ENCODE measurements around the gene TRAM2.

The TRAM2 gene

DNA sequence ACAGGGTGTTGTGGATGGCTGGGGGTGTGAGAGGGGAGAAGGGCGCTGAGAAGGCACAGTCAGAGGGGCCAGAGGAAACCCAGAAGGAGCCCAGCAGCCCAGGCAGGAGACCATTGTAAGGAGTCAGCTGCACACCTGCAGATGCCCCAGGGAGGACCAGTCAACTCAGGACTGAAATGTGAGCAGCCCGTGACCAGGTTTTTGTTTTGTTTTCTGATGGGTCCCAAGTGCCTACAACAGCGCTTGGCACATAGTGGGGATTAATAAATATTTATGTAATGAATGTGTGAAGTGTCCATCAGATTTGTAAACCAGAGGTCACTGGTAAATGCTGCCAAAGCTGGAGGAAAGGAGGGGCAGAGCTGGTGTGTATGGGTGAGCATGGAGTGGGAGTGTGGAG lies 30.2 kb downstream of the TRAM2 start:
- no peaks in the 10 kb centered on the region for H3K36me3 ChIP-seq (ENCODE audit: control insufficient read depth, insufficient read depth, low read length)
- H3K4me3 ChIP-seq (ENCODE audit: low read length) = no peak overlapping the region
- no peak overlapping the region for H3K27ac ChIP-seq (ENCODE audit: low read length)
- WGBS (ENCODE audit: insufficient coverage, insufficient read length) = no CpG with 5 or more reads among the region's 3 CpGs
- peaks cover 8% of the 10 kb centered on the region for H3K4me1 ChIP-seq (ENCODE audit: control insufficient read depth, insufficient read depth, low read length)
- no peaks in the 10 kb centered on the region for H3K27me3 ChIP-seq (ENCODE audit: control insufficient read depth, insufficient read depth, low read length)
- no peak for DNase-seq (ENCODE audit: low read depth, low spot score)
- no peaks in the 10 kb centered on the region for H3K9me3 ChIP-seq (ENCODE audit: control insufficient read depth, insufficient read depth, low read length)

DNA sequence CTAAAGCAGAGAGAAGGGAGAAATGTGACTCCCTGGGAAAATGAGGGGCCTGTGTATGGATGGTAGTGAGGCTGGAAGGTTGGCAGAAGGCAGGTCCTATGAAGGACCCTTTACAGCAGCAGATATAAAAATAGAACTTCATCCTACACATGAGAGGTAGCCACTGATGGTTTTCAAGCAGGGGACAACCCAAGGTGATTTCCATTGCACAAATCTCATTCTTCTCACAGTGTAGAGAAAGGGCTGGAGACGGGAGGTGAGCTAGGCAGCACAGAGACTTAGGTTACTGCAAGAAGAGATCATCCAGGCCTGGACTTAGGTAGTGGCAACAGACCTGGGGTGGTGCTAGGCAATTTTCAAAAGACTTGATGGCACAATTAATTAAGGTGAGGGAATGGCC lies 30.7 kb downstream of the TRAM2 start:
- no CpG with 5 or more reads among the region's 1 CpG for WGBS (ENCODE audit: insufficient coverage, insufficient read length)
- no peaks in the 10 kb centered on the region for H3K9me3 ChIP-seq (ENCODE audit: control insufficient read depth, insufficient read depth, low read length)
- no peaks in the 10 kb centered on the region for H3K36me3 ChIP-seq (ENCODE audit: control insufficient read depth, insufficient read depth, low read length)
- H3K4me3 ChIP-seq (ENCODE audit: low read length) = no peak overlapping the region
- peaks cover 4% of the 10 kb centered on the region for H3K4me1 ChIP-seq (ENCODE audit: control insufficient read depth, insufficient read depth, low read length)
- H3K27ac ChIP-seq (ENCODE audit: low read length) = no peak overlapping the region
- H3K27me3 ChIP-seq (ENCODE audit: control insufficient read depth, insufficient read depth, low read length) = no peaks in the 10 kb centered on the region
- no peak for DNase-seq (ENCODE audit: low read depth, low spot score)

DNA sequence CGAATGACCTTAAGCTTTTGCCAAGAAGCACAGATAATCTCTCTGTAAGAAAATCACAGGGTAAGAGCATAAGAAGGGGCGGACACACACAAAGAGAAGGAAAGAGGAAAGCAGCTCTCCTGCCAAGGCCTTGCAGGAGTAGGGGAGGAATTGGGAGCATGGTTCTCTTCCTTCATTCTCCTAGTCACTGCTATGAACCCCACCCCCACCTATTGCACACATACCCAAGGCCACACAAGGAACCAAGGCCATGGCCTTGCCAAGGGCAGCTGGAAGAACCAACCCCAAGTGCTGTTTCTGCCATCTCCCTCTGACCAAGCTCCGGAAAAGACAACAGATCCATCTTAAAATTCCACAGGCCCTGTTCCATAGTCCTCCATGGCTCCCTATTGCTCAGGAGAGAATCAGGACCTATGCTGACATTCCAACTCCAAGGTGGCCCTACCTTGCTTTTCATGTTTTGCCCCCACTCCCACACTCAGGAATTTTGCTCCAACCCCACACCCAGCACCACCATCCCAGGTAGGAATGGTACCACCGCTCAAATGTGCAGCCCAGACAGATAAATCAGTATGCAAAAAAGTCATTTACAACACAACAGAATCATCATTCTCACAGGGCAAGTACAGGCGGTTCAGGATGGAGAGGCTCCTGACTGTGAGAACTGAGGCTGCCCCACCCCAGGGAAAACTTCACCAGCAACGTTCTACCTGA lies 31.3 kb downstream of the TRAM2 start:
- DNase-seq (ENCODE audit: low read depth, low spot score) = no peak
- no CpG with 5 or more reads among the region's 6 CpGs for WGBS (ENCODE audit: insufficient coverage, insufficient read length)
- Histone ChIP-seq H3K4me1 (ENCODE audit: control insufficient read depth, insufficient read depth, low read length) (peaks cover 4% of the 10 kb centered on the region), H3K27me3 (ENCODE audit: control insufficient read depth, insufficient read depth, low read length) (no peaks in the 10 kb centered on the region), H3K9me3 (ENCODE audit: control insufficient read depth, insufficient read depth, low read length) (no peaks in the 10 kb centered on the region), H3K27ac (ENCODE audit: low read length) (no peak overlapping the region), H3K4me3 (ENCODE audit: low read length) (no peak overlapping the region), H3K36me3 (ENCODE audit: control insufficient read depth, insufficient read depth, low read length) (no peaks in the 10 kb centered on the region)

DNA sequence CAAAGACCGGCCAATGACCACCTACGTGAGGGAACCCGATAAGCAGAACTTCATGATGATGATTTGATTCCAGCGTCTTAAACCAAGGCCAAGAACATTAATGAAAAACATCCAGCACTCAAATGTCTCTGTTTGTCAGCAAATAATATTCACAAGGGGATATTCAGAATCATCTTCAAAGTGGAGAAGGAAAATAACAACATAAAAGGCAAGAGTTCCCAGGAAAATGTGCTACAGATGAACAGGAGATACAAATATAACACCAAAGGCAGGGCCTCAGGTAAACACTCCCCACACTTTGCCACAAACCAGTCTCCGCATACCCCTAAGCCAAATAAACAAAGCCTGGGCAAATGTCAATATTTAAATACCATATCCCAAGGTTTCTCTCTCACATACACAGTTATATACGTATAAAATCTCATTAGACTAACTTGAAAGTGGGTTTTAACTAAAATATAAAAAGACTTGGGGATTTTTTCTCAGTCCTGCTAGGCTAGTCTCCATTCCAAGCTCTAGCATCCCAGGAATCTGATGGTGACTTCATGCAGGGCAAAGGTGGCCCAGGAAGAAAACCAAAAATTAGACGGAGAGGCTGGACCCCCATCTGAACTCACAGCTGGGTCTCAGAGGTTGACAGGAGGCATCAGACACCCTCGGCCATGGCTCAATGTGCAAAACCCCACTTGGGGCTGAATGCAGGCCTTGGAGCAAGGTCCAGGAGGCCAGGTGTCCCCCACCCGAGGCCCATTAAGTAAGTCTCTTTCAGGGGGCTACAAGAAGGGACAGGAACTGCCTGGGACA lies 32.1 kb downstream of the TRAM2 start:
- DNase-seq (ENCODE audit: low read depth, low spot score) = no peak
- no peaks in the 10 kb centered on the region for H3K27me3 ChIP-seq (ENCODE audit: control insufficient read depth, insufficient read depth, low read length)
- peaks cover 4% of the 10 kb centered on the region for H3K4me1 ChIP-seq (ENCODE audit: control insufficient read depth, insufficient read depth, low read length)
- no CpG with 5 or more reads among the region's 9 CpGs for WGBS (ENCODE audit: insufficient coverage, insufficient read length)
- no peaks in the 10 kb centered on the region for H3K36me3 ChIP-seq (ENCODE audit: control insufficient read depth, insufficient read depth, low read length)
- H3K9me3 ChIP-seq (ENCODE audit: control insufficient read depth, insufficient read depth, low read length) = no peaks in the 10 kb centered on the region
- no peak overlapping the region for H3K27ac ChIP-seq (ENCODE audit: low read length)
- no peak overlapping the region for H3K4me3 ChIP-seq (ENCODE audit: low read length)

DNA sequence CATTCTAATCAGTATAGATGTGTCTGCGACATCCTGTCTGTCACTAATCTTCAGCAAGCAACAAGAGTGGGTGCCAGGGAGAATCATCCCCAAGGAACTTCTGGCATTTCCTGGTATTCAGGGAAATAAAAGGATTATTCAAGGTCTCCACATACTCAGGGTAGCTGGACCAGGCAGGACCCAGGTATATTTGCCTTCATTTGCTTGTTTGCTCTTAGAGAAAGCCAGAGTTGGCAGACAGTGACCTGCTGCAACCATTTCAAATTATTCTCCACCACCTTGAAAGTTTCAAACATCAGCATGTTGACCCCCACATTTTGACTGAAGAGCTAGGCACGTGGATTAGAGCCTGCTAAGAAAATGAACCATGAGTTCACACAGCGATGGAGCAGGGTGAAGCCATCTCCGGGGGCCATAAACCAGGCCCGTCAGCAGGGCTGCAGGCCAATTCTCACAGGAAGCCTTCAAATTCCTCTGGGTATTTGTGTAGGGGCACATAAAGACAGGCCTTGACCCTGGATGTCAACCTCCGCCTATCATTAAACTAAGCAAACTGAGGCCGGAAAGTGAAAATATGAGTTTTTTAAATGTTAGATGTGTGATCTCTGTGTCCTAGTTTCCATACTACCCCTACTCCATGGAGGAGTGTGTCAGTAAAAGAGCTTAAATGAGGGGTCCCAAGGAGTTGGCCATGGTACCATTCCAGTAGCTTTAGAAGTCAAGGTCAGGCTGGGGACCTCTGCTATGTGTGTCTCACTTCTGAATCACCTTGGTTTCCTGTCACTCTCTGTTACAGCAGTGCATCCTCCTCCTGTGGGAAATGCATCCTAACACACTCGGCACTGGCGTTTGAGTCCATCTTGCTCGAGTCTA lies 32.9 kb downstream of the TRAM2 start:
- H3K4me1 ChIP-seq (ENCODE audit: control insufficient read depth, insufficient read depth, low read length) = peaks cover 6% of the 10 kb centered on the region

DNA sequence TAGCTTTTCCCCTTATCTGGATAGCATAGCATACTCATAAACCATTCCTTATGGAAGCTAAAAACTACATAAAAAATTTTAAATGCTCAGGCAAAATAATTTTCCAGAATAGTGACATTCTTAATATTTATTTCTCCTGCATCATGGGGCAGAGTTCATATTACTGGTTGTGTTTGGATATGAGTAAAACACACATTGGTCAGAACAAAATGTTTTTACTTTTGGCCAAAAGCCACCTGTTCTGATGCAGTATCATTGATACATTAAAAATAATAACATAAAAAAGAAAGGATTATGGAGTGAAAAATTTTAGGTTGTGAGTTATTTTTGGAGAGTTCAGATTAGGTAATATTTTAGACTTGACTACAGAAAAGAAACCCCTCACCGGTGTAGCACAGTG lies 33.6 kb downstream of the TRAM2 start:
- Histone ChIP-seq H3K9me3 (ENCODE audit: control insufficient read depth, insufficient read depth, low read length) (no peaks in the 10 kb centered on the region), H3K4me3 (ENCODE audit: low read length) (no peak overlapping the region), H3K27me3 (ENCODE audit: control insufficient read depth, insufficient read depth, low read length) (no peaks in the 10 kb centered on the region), H3K27ac (ENCODE audit: low read length) (no peak overlapping the region), H3K4me1 (ENCODE audit: control insufficient read depth, insufficient read depth, low read length) (peaks cover 6% of the 10 kb centered on the region), H3K36me3 (ENCODE audit: control insufficient read depth, insufficient read depth, low read length) (no peaks in the 10 kb centered on the region)
- no CpG with 5 or more reads among the region's 1 CpG for WGBS (ENCODE audit: insufficient coverage, insufficient read length)
- DNase-seq (ENCODE audit: low read depth, low spot score) = no peak

More for the DNA sequence above, 32.9 kb downstream of the TRAM2 start:
- Histone ChIP-seq H3K9me3 (ENCODE audit: control insufficient read depth, insufficient read depth, low read length) (no peaks in the 10 kb centered on the region), H3K36me3 (ENCODE audit: control insufficient read depth, insufficient read depth, low read length) (no peaks in the 10 kb centered on the region), H3K27me3 (ENCODE audit: control insufficient read depth, insufficient read depth, low read length) (no peaks in the 10 kb centered on the region), H3K27ac (ENCODE audit: low read length) (no peak overlapping the region), H3K4me3 (ENCODE audit: low read length) (no peak overlapping the region)
- DNase-seq (ENCODE audit: low read depth, low spot score) = no peak
- no CpG with 5 or more reads among the region's 10 CpGs for WGBS (ENCODE audit: insufficient coverage, insufficient read length)

DNA sequence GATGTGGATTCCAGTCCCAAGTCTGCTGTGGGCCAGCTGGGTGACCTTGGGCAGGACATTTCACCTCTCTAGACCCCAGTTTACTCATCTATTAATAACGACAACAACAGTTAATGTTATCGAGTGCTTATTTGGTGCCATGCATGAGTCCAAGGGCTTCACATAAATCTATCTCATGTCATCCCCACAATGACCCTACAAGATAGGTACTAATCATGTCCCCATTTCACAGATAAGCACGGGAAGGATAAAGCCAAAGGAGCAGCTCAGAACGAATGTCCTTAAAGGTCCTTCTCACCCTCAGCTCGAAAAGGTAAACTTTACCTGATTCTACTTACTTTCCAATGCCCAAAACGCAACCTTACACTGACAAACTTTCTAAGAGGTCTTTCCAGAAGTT lies 35.7 kb downstream of the TRAM2 start:
- H3K27ac ChIP-seq (ENCODE audit: low read length) = no peak overlapping the region
- no peaks in the 10 kb centered on the region for H3K36me3 ChIP-seq (ENCODE audit: control insufficient read depth, insufficient read depth, low read length)
- peaks cover 9% of the 10 kb centered on the region for H3K4me1 ChIP-seq (ENCODE audit: control insufficient read depth, insufficient read depth, low read length)
- H3K4me3 ChIP-seq (ENCODE audit: low read length) = no peak overlapping the region
- no CpG with 5 or more reads among the region's 6 CpGs for WGBS (ENCODE audit: insufficient coverage, insufficient read length)
- no peaks in the 10 kb centered on the region for H3K27me3 ChIP-seq (ENCODE audit: control insufficient read depth, insufficient read depth, low read length)
- no peak for DNase-seq (ENCODE audit: low read depth, low spot score)
- no peaks in the 10 kb centered on the region for H3K9me3 ChIP-seq (ENCODE audit: control insufficient read depth, insufficient read depth, low read length)

DNA sequence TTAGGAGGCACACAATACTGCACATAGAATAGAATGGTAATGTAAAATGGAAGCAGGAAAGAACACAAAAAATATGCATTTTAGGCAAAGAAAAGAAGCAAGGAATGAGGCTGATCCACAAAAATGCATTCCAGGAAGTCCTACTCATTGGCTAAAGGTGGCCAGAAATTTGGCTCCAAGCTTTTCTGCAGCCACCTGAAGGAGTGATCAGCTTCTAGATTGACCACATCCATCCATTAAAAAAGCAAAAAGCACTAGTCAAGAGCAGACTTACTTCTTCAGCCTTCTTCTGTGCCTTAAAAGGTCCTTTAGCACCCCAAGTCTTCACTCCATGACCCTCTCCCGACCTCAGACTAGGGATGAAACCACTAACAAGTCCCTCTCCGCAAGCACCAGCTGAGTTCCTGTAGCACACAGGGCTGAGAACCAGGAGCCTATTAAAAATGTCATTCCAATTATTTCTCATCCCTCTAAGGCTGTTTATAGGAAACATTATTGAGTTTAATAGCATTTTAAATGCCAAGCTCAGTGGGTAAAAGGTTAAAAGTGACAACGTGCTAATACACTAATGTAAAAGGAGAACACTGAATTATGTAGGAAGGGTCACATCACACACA lies 36.5 kb downstream of the TRAM2 start:
- Histone ChIP-seq H3K27me3 (ENCODE audit: control insufficient read depth, insufficient read depth, low read length) (no peaks in the 10 kb centered on the region), H3K36me3 (ENCODE audit: control insufficient read depth, insufficient read depth, low read length) (no peaks in the 10 kb centered on the region), H3K27ac (ENCODE audit: low read length) (no peak overlapping the region), H3K4me3 (ENCODE audit: low read length) (no peak overlapping the region), H3K9me3 (ENCODE audit: control insufficient read depth, insufficient read depth, low read length) (no peaks in the 10 kb centered on the region), H3K4me1 (ENCODE audit: control insufficient read depth, insufficient read depth, low read length) (peaks cover 7% of the 10 kb centered on the region)
- no peak for DNase-seq (ENCODE audit: low read depth, low spot score)
- WGBS (ENCODE audit: insufficient coverage, insufficient read length) = no CpG with 5 or more reads among the region's 3 CpGs

DNA sequence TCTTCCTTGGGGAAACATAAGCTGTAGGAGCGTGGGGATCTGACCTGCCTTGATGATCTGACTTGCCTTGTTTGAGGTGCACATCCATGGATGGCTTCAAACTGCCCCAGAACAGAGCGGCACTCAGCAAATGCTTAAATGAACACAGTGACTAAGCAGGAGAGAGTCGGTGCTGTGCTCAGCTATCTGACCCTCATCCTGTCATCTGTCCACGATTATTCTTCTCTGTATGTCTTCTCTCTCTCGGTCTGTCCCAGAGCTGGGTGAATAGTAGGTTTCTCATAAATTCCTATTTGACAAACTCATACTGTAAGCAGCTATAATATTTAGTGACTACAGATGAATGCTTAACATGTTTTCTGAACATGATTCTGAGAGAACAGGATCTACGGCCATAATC lies 37.3 kb downstream of the TRAM2 start:
- no peaks in the 10 kb centered on the region for H3K36me3 ChIP-seq (ENCODE audit: control insufficient read depth, insufficient read depth, low read length)
- H3K4me3 ChIP-seq (ENCODE audit: low read length) = no peak overlapping the region
- no peak overlapping the region for H3K27ac ChIP-seq (ENCODE audit: low read length)
- no peaks in the 10 kb centered on the region for H3K9me3 ChIP-seq (ENCODE audit: control insufficient read depth, insufficient read depth, low read length)
- H3K27me3 ChIP-seq (ENCODE audit: control insufficient read depth, insufficient read depth, low read length) = no peaks in the 10 kb centered on the region
- DNase-seq (ENCODE audit: low read depth, low spot score) = no peak
- WGBS (ENCODE audit: insufficient coverage, insufficient read length) = no CpG with 5 or more reads among the region's 6 CpGs
- H3K4me1 ChIP-seq (ENCODE audit: control insufficient read depth, insufficient read depth, low read length) = peaks cover 6% of the 10 kb centered on the region

DNA sequence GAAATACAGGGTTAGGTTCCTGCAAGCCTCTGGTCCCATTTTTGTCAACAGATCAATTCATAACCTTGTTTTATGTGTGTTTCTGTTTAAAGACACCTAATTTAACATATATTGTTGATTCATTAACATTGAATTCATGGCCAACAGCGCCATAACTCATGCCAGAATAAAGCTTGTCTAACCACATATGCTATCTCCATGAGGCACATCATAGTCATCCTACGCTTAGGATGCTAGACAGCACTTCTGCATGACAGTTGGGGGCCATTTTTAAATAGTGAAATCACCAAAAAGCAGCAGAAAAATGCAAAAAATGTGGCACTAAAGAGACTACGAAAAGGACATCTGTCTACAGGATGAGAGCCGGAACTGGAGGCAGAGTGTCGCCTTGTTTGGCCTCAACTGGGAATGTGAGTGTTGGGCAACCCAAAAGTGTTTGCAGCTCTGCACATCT lies 37.9 kb downstream of the TRAM2 start:
- WGBS (ENCODE audit: insufficient coverage, insufficient read length) = no CpG with 5 or more reads among the region's 5 CpGs
- H3K27ac ChIP-seq (ENCODE audit: low read length) = no peak overlapping the region
- no peak for DNase-seq (ENCODE audit: low read depth, low spot score)

More for the DNA sequence above, 37.9 kb downstream of the TRAM2 start:
- Histone ChIP-seq H3K4me3 (ENCODE audit: low read length) (no peak overlapping the region), H3K27me3 (ENCODE audit: control insufficient read depth, insufficient read depth, low read length) (no peaks in the 10 kb centered on the region), H3K9me3 (ENCODE audit: control insufficient read depth, insufficient read depth, low read length) (no peaks in the 10 kb centered on the region), H3K36me3 (ENCODE audit: control insufficient read depth, insufficient read depth, low read length) (no peaks in the 10 kb centered on the region), H3K4me1 (ENCODE audit: control insufficient read depth, insufficient read depth, low read length) (peaks cover 6% of the 10 kb centered on the region)

Data from iPS DF 6.9 (cell line).